HG02798 (cell line): ENCODE data around the gene MIDN.

Experiments used
- ATAC-seq: cut with Tn5 transposase; IDR thresholded peaks from one replicate; pipeline ENCODE4 v1.9.1; 2021; ENCODE audit warnings: mild to moderate bottlenecking; ENCODE audit not compliant: unreplicated experiment, poor library complexity

MIDN gene

DNA sequence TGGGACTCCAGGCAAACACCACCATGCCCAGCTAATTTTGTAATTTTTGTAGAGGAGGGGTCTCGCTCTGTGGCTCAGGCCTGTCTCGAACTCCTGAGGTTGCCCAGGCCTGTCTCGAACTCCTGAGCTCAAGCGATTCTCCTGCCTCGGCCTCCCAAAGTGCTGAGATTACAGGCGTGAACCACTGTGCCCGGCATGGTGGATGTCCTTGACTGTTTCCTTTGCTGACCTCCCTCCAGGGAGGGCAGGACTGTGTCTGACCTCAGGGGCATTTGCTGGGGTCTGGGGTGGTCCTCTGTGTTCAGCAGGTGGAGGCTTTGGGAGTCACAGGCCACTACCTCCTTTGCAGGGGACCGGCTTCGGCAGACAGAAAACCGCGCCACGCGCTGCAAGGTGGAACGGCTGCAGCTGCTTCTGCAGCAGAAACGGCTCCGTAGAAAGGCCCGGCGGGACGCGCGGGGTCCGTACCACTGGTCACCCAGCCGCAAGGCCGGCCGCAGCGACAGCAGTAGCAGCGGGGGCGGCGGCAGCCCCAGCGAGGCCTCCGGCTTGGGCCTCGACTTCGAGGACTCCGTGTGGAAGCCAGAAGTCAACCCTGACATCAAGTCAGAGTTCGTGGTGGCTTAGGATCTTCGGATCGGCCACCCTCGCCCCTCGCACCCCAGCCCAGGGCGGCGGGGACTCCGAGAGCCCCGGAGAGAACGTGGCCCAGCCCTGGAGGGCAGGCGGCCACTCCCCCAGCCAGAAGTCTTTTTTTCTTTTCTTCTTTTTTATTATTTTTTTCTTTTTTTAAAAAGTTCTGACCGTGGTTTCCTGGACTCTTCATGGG, 8.5 kb downstream of the MIDN start:
- ATAC-seq = no peak

GRCh38 chr19:1257475-1258162, 9.2 kb downstream of the MIDN start:
- ATAC-seq = no peak

DNA sequence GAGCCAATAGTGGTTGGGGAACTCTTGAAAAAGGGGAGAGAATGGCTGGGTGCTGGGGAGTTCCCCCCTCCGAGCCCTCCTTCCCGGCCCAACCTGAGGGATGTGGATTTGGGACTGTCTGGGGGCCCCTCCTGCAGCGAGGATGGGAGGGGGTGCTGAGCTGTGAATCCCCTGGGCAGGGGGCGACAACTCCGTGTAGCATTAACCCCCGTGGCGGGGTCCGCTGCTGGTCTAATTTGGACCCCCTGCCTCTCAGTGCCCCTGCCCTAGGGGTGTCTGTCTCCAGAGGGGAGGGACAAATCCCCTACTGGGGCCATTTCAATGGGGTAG, 9.7 kb downstream of the MIDN start:
- ATAC-seq = no peak

DNA sequence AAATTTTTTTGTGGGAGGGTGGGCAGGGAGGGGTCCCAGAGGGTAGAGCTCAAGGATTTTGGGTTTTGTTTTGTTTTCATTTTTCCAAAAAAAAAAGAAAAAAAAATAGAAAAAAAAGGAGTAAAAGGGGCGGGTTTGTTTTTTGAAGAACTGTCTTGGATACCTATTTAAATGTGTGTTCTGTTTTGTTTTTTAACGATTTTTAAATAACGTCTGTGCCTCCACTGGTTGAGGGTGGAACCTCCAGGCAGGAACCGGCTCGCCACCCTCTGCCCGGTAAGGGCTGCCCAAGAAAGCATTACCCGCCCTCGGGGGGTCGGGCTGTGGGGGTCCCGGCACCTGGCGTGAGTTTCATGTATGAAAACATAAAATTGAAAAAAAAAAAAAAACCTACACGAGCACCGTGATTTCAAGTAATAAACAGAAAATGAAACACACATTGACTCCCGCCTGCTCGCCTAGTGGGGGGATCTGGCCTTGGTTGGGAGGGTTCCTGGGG, 10.4 kb downstream of the MIDN start:
- ATAC-seq = no peak

GRCh38 chr19:1259206-1259875, 11.0 kb downstream of the MIDN start:
- peak; percentile 31 for ATAC-seq

DNA sequence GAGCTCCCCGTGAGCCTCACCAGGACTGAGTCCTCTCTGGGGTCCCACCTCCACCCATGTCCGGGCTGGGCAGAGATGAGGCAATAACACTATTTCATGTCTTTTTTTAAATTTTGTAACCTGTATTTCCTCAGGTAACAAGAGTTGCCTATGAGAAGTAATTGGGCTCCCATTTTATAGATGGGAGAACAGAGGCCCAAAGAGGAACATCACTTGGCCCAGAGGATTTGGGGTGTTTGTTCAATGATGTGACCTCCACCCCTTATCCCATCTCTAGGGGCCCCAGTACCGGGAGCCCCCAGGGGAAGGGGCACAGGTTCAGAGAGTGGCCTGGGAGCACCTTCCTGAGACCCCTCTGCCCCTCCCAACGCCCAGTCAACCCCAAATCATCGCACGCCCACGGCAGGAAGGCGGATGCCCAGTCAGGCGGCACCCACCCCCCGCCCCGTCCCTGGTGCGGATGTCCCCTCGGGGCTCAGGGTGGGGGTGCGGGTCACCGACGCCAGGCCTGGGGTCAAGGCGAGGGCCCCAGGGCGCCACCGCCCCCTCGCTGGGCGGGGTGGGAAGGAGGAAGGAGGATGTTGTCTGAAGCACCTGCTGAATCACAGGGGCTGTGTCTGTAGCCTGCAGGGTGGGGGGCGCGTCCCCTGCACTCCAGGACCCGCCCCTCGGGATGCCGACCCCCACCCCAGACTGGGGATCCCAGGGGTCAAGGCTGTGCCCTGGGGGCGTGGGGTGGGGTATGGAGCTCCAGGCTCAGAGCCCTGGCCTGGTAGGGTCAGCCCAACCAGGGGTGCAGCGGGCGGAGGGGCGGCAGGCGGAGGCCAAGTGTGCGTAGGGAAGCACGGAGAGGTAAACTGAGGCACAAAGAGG, 11.7 kb downstream of the MIDN start:
- peak; percentile 2 for ATAC-seq

GRCh38 chr19:1260749-1261537, 12.6 kb downstream of the MIDN start:
- peak; percentile 78 for ATAC-seq

- no peak for ATAC-seq
Measured at GRCh38 chr19:1261538-1261797, 13.1 kb downstream of the MIDN start.

DNA sequence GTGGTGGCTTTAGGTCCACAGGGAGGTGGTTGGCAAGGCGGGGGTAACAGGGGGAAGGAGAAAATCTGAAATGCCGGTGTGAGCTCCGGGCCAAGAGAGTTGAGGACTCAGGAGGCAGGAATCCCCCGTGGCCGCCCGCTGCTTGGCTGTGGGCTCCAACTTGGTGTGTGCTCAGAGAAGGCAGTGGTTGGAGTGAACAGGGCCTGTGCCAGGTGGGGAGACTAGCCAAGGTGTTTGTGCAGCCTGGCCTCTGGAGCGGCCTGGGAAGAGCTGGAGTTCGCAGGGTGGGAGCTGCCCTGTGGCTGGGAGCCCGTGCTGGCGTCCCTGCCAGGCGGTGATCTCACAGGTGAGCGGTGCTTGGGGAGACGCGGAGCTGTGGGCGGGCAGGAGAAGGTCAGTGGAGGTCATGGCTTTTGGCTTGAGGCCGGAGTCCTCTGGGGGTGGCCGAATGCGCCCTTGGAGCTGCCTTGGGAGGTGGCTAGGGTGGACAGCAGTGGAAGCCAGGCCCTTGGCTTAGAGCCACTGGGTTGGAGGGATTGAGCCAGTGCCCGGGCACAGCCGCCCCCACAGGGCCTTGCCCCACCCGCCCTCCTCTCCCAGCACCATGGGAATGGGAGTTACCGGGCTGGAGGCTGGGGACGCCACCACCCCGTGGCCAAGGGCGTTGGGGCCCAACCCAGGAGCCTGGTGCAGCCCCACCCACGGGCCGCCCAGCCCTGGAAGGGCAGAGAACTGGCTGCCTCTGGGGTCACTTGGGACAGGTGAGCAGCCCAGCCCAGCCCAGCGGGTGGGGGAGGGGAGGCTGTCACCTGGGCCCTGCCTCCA, 13.6 kb downstream of the MIDN start:
- ATAC-seq = no peak

DNA sequence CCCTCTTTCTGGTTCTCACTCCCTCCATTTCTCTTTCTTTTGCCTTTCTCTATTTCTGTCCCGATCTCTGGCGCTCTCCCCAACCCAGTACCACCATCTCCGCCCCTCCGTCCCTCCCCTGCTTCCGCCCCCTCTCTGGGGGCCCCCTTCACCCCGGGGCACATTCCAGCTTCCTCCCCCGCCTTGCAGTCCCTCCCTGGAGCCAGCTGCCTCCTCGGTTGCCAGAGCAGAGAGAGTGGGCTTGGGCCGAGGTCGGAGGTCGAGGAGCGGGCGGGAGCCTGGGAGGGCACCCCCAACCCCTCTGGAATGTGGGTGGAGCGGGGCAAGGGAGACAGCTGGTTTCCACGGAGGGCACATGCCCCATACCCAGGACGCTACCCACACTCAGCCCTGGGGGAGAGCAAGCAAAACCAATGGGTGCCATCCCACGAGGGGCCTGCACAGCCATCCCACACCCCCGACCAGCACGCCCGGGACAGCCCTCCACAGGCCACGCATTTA, 14.3 kb downstream of the MIDN start:
- no peak for ATAC-seq

- no peak for ATAC-seq
Measured at GRCh38 chr19:1263188-1263587, 14.8 kb downstream of the MIDN start.

- ATAC-seq = no peak
Measured at GRCh38 chr19:1264801-1265614, 16.6 kb downstream of the MIDN start.

DNA sequence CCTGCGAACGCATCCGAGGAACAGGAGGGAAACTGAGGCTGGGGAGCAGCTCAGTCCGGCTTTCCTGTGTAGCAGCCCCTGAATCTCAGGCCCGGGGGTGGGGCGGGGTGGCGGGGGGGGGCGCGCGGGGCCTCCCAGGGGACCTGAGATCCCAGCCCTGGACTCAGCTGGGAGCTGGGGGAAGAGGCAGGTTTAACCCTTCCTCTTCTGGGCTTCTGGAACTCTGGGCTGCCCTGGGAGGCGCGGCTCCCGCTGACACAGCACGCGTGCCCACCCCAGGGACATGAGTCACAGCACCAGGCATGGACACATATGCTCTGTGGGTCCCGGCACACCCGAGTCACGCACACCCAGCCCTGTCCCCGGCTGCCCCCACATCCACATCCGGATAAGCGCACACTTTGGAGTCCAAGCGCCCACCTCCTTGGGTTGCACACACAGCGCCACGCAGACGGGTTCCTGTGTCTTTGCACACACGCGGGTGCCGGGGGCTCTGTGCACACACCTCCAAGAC, 17.3 kb downstream of the MIDN start:
- ATAC-seq = no peak

DNA sequence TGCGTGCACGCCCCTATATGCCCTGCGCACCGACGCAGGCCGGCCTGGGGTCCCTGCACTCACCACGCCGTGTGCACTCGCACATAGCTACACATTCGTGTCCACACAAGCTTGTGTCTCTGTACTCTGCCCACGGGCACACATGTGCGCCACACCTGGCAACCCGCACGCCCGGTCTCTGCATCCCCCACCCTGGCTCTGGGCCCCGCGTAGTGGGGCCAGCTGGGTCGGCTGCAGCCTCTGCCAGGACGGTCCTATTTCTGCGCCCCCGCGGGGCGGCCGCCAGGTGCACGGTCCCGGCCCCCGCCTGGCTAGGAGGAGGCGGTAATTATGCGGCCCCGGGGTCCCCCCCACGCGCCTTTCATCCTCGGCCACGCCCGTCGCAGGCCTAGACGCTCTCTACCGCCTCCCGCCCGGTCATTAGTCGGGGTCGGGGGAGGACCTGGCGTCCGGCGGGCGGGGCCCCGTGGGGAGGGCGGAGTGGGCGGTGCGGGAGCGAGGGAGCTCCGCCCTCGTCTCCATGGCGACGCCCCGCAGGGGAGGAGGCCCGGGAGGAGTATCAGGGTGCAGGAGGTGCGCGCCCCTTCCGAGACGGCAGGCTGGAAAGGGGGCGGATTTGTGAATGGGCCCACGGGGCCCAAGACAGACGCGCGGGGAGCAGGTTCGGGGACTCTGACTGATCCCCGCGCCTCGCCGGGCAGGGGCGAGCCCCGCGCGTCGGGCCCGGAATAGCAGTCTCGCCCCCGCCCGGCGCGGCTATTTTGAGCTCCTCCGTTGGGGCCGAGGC, 17.9 kb downstream of the MIDN start:
- peak; percentile 40 for ATAC-seq

GRCh38 chr19:1266916-1267476, 18.6 kb downstream of the MIDN start:
- ATAC-seq = peak; percentile 24

- no peak for ATAC-seq
Measured at GRCh38 chr19:1267477-1268225, 19.3 kb downstream of the MIDN start.
